NCI-H1436 treated with DMSO at 0.1 percent for 48 hours (cell line): ENCODE results near the gene TDRD9.
"Not testable (repeated sequence)": the region's sequence is repeated elsewhere in the genome, so short reads cannot be mapped to it uniquely, and the experiment has no call there.

Source experiments
- DNase-seq: peaks from one replicate; lab custom pipeline; 2025; lab: John Stamatoyannopoulos, UW

The TDRD9 gene

DNA sequence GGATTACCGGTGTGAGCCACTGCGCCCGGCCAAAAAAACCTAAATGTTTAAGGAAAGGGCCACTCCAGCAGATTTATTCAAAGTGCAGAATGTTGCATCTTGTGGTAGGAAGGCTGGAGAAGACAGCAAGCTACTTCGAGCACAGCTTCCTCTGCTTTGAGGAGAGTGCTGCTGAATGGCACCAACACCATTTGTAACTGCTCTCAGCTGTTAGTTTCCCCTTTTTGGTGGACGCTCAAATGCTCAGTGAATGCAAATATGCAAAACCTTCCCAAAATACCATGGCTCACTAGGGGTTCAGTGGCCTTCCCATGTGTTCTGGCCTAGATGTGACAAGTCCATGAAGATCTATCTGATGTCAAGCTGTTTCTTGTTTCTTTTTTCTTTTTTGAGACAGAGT lies 2.9 kb upstream of the TDRD9 start:
- no peak for DNase-seq

GRCh38 chr14:103927566-103927965 lies 690 bp upstream of the TDRD9 start:
- no peak for DNase-seq

- no peak for DNase-seq
Observed at GRCh38 chr14:103930051-103930604, 1.9 kb downstream of the TDRD9 start.

- no peak for DNase-seq
Observed at GRCh38 chr14:103931422-103931821, 3.2 kb downstream of the TDRD9 start.

DNA sequence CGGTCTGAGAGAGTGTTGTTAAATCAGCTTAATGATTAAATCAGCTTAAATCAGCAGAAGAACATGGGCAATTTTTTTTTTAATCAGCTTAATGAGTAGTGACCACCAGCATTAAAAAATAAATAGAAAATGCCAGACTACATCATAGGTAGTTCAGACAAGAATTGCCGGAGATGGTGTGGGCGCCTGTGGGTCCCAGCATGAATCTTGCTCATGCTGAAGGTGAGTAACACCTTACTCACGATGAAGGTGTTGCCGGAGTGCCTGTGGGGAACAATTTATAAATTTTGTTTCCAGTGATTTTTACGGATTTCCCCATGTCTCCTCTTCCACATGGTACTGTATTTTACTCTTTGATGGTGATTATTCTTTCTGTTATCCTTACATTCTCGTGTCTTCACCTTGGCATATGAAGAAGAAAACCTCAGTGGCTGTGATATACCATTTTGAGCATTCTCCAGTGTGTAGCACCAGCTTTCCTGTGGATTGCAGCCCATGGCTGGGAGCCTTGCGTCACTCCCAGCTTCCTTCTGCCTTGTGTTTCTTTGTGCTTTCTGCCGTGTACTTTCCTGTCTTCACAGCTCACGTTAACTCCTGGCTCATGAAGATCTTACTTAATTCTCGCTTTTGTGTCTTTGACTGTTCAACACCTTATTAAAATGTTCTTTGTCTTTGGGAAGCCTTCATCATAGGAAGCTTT lies 4.7 kb downstream of the TDRD9 start:
- DNase-seq = no peak

GRCh38 chr14:103935102-103935501 lies 6.8 kb downstream of the TDRD9 start:
- no peak for DNase-seq

DNA sequence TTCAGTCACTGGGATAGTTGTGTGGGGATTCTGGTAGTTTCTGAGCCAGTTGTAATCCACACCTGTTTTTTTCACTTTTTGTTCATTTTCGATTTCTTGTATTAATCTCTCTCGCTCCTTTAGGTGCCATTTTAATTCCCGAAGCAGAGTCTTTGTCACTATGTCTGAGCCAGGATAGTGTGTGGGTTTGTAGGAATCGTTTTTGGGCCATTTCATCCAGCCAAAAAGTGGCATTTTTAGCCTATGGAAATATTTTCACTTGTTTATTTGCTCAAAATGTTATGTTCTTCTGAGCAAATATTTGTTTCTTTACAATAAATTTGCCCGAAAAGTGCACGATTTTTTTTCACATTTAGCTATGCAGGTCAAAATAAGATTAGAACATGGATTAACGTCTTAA lies 13.2 kb downstream of the TDRD9 start:
- no peak for DNase-seq

- no peak for DNase-seq
Observed at GRCh38 chr14:103941973-103942736, 13.9 kb downstream of the TDRD9 start, which contains the start of gene RD3L. TSS of gene RD3L (minus strand) at chr14:103942529. CDS start at chr14:103941695, 834 bp downstream.

- no peak for DNase-seq
Observed at GRCh38 chr14:103943673-103944072, 15.4 kb downstream of the TDRD9 start.

- DNase-seq = no peak
Observed at GRCh38 chr14:103946975-103947374, 18.7 kb downstream of the TDRD9 start.

DNA sequence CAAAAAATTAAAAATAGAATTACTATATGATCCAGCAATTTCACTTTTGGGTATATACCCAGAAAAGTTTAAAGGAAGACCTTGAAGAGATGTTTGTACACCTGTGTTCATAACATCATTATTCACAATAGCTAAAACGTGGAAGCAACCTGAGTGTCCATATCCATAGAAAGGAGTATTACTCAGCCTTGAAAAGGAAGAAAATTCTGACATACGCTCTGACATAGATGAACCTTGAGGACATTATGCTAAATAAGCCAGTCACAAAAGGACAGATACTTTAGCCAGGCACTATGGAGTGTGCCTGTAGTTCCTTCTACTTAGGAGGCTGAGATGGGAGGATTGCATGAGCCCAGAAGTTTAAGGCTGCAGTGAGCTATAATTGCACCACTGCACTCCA lies 20.2 kb downstream of the TDRD9 start:
- no peak for DNase-seq

DNA sequence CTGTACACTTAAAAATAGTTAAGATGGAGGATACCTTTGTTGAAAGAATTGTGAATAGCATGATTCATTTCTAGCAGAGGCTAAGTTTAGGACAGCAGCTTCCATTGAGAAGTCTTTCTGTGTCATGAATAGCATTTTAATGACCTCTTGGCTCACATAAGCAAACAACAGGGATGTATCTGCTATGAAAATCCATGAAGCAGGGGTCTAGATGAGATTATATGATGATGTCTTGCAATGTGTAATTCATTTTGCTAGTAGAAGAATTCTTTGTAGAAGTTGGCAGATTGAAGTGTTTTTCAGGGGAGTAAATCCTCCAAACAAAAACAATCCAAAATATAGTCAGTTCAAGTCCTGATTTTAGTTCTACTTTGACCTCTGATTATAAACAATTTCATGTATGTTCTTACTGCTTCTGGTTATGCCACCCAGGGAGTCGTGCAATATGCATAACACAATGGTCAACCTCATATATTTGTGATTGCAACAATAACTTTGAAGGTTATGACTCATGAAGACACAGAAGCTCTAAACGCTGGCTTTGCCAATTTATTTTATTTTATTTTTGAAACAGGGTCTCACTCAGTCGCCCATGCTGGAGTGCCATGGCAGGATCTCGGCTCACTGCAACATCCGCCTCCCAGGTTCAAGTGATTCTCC lies 21.0 kb downstream of the TDRD9 start:
- no peak for DNase-seq

DNA sequence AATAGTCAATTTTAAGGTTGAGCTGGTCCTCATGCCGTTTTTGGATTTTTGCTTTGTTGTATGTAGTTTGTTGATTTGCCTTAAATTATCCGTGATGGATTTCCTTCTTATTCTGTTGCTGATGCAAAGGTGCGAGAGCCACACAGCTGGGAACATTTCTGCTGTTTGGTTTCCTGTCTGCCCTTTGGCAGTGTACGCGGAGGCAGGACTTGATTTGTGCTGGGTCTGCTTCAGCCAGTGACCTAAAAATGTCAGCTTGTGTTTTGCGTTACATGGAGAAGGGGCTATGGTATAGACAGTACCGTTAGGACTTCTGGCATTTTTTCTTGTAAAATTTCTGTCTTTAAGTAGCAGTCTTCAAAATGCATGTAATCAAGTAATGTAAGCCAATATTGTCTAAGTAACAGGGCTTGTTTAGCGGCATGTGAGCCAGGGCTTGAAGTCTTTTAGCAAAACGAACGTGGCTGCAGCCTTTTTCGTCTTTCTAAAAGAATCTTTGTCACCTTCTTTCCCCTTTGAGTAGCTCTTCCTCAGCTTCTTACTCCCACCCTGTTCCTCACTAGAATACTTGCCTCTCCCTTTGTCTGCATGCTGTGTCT lies 32.3 kb downstream of the TDRD9 start:
- no peak for DNase-seq

- DNase-seq = no peak
Observed at GRCh38 chr14:103961928-103962578, 33.8 kb downstream of the TDRD9 start.

DNA sequence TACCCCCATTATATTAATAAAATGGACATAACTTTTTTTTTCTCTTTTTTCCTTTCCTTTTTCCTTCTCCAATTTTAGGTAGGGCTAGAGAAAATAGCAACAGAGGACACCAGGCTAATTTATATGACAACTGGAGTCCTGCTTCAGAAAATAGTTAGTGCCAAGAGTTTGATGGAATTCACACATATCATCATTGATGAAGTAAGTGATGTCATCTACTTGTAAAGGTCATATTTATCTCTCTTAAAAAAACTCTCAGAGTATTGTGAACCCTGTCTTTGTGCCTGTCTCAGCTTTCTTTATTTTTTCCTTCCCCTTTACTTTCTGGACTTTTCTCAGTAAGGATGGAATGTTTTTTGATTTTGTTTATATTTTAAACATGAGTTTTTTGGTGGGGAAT lies 38.4 kb downstream of the TDRD9 start:
- DNase-seq = no peak

- DNase-seq = no peak
Observed at GRCh38 chr14:103969961-103970360, 41.7 kb downstream of the TDRD9 start.

GRCh38 chr14:103973354-103973753 lies 45.1 kb downstream of the TDRD9 start:
- no peak for DNase-seq

GRCh38 chr14:103974575-103974974 lies 46.3 kb downstream of the TDRD9 start:
- no peak for DNase-seq

DNA sequence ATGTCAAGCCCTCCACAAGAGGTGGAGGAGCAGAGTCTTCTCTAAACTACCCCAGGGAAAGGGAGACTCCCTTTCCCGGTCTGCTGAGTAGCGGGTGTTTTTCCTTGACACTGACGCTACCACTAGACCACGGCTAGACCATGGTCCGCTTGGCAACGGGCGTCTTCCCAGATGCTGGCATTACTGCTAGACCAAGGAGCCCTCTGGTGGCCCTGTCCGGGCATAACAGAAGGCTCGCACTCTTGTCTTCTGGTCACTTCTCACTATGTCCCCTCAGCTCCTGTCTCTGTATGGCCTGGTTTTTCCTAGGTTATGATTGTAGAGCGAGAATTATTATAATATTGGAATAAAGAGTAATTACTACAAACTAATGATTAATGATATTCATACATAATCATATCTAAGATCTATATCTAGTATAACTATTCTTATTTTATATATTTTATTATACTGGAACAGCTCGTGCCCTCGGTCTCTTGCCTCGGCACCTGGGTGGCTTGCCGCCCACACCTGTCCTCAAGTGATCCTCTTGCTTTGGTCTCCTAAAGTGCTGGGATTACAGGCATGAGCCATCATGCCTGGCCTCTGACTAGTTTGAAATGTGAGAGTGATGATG lies 52.5 kb downstream of the TDRD9 start:
- DNase-seq = not testable (repeated sequence)

GRCh38 chr14:103984196-103984595 lies 55.9 kb downstream of the TDRD9 start:
- no peak for DNase-seq

DNA sequence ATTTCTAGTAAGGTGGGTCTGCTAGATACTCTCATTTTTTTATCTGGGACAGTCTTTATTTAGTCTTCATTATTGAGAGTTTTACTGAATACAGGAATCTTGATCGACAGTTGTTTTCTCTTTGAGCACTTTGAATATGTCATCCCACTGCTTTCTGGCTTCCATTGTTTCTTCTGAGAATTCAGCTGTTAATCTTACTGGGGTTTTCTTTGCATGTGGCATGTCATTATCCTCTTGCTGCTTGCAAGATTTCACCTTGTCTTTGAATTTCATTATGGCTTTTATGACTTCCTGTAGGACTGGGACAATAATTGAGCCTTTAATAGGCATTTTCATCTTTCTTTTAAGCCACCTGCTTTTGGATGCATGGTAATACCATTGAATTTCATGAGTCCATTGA lies 60.8 kb downstream of the TDRD9 start:
- DNase-seq = no peak
